Endothelial cell (in vitro differentiated cells): Measurements from ENCODE around the gene PGAM2. TPM values are rescaled to one million over a fixed set of nuclear protein-coding genes. Genes with fewer than 3 reads are reported as not detected.
A peak's percentile ranks its signal among the peaks of the same experiment; 100 is the strongest.
"Not testable (repeated sequence)": the region's sequence is repeated elsewhere in the genome, so short reads cannot be mapped to it uniquely, and the experiment has no call there.

ENCODE experiments used
- DNase-seq: peaks from one replicate; pipeline ENCODE4 v3.0.0; 2021; ENCODE audit warnings: low spot score
- H3K27ac Mint-ChIP-seq: one replicate; pipeline ENCODE4 v1.8.0; 2021; ENCODE audit warnings: mixed read lengths, inconsistent platforms; ENCODE audit not compliant: unreplicated experiment
- H3K27me3 Mint-ChIP-seq: one replicate; pipeline ENCODE4 v1.8.0; 2021; ENCODE audit warnings: mild to moderate bottlenecking, moderate library complexity, mixed read lengths, inconsistent platforms; ENCODE audit not compliant: unreplicated experiment
- H3K36me3 Mint-ChIP-seq: one replicate; pipeline ENCODE4 v1.8.0; 2021; ENCODE audit warnings: mild to moderate bottlenecking, low read depth, mixed read lengths, inconsistent platforms; ENCODE audit not compliant: unreplicated experiment
- H3K4me1 Mint-ChIP-seq: one replicate; pipeline ENCODE4 v1.8.0; 2021; ENCODE audit warnings: mild to moderate bottlenecking, mixed read lengths, inconsistent platforms; ENCODE audit not compliant: unreplicated experiment
- H3K4me3 Mint-ChIP-seq: one replicate; pipeline ENCODE4 v1.8.0; 2021; ENCODE audit warnings: mild to moderate bottlenecking, mixed read lengths, inconsistent platforms; ENCODE audit not compliant: unreplicated experiment
- H3K9me3 Mint-ChIP-seq: one replicate; pipeline ENCODE4 v1.8.0; 2021; ENCODE audit warnings: mixed read lengths, inconsistent platforms; ENCODE audit not compliant: unreplicated experiment
- CTCF ChIP-seq: fragments of 200-600 bp; sonication (generic); IDR thresholded peaks from one replicate; pipeline ENCODE4 v1.5.0; 2021; ENCODE audit warnings: antibody characterized with exemption; ENCODE audit not compliant: unreplicated experiment
- total RNA-seq: library from RNA; stranded (reverse); fragmentation: NEBNext Ultra II Directional; extraction: Animal tissue kit (Norgen Biotek cat#: 25700); gene quantifications from one replicate; pipeline ENCODE4 v1.2.1, GENCODE V29; 2021; ENCODE audit not compliant: unreplicated experiment

PGAM2 gene
- total RNA-seq, 1 donor from 2014 or later: not detected

DNA sequence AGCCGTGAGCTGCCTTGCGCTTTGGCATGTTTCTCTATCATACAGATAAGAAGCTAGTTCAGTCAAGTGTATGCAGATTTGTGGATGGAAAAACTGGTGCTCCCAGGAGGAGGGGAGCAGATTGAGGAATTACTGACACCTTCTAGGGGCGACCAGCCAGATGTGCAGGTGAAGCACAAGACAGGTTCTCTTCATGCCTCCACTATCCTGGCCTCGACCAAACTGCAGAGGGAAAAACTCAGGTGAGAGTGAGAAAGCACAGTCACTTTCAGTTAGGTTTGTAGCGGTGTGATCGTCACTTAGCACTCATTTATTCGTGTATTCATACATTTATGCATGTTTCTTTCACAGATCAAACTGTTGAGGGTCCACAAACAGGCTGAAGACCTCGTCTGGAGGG, 21.5 kb downstream of the PGAM2 start:
- Mint-ChIP-seq H3K4me3 (peak overlapping the region; percentile 93), H3K27me3 (peaks cover 10% of the 10 kb centered on the region), H3K36me3 (peaks cover 7% of the 10 kb centered on the region), H3K9me3 (no peaks in the 10 kb centered on the region), H3K27ac (peak overlapping the region; percentile 88), H3K4me1 (peaks cover 23% of the 10 kb centered on the region)
- no peak for DNase-seq
- no peak for TF ChIP-seq CTCF

DNA sequence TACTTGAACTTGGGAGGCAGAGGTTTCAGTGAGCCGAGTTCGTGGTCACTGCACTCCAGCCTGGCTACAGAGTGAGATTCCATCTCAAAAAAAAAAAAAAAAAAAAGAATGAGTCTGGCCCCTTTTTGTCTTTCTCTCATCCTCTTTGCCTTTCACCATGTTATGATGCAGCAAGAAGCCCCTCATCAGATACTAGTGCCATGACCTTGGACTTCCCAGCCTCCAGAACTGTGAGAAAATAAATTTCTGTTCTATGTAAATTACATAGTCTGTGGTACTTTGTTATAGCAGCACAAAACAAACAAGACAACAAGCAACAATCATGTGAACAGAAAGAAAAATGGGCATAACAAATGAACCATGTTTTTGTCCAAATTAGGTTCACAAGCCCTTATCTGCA, 23.1 kb downstream of the PGAM2 start:
- Mint-ChIP-seq H3K4me1 (peaks cover 23% of the 10 kb centered on the region), H3K36me3 (peaks cover 7% of the 10 kb centered on the region), H3K27me3 (peaks cover 10% of the 10 kb centered on the region), H3K4me3 (no peak overlapping the region), H3K9me3 (no peaks in the 10 kb centered on the region), H3K27ac (peak overlapping the region; percentile 66)
- no peak for TF ChIP-seq CTCF
- no peak for DNase-seq

- not testable (repeated sequence) for H3K27me3 Mint-ChIP-seq, H3K9me3 Mint-ChIP-seq, H3K27ac Mint-ChIP-seq, H3K4me1 Mint-ChIP-seq, H3K4me3 Mint-ChIP-seq, H3K36me3 Mint-ChIP-seq, DNase-seq
Measured at GRCh38 chr7:44040493-44040891, 24.9 kb downstream of the PGAM2 start.

- H3K4me3 Mint-ChIP-seq, H3K27me3 Mint-ChIP-seq, H3K4me1 Mint-ChIP-seq, H3K9me3 Mint-ChIP-seq, H3K36me3 Mint-ChIP-seq, DNase-seq, H3K27ac Mint-ChIP-seq: not testable (repeated sequence)
Measured at GRCh38 chr7:44039800-44040492, 25.4 kb downstream of the PGAM2 start.

- not testable (repeated sequence) for H3K4me1 Mint-ChIP-seq, H3K27me3 Mint-ChIP-seq, H3K36me3 Mint-ChIP-seq, H3K9me3 Mint-ChIP-seq, H3K27ac Mint-ChIP-seq
- peak overlapping the region; percentile 73 for H3K4me3 Mint-ChIP-seq
- peak; percentile 65 for DNase-seq
Measured at GRCh38 chr7:44038961-44039558, 26.3 kb downstream of the PGAM2 start.

DNA sequence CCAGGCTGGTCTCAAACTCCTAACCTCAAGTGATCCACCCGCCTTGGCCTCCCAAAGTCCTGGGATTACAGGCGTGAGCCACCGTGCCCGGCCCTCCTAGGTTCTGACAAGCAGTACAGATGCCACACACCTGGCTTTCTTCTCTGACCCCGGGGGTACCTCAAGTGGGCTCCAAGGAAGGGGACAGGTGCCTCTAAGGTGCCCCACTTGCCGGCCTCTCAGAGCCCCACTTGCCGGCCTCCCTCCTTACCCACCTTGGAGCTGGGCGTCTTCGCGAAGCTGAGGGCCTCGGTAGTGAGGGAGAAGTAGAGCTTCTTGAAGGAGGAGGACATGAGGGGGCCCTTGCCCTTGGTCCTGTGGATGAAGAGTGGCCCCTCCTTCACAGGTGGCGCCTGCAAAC, 26.8 kb downstream of the PGAM2 start:
- H3K27me3 Mint-ChIP-seq, H3K9me3 Mint-ChIP-seq, H3K27ac Mint-ChIP-seq, H3K36me3 Mint-ChIP-seq, H3K4me3 Mint-ChIP-seq, DNase-seq, H3K4me1 Mint-ChIP-seq: not testable (repeated sequence)

- H3K27me3 Mint-ChIP-seq, H3K9me3 Mint-ChIP-seq, H3K27ac Mint-ChIP-seq, H3K4me1 Mint-ChIP-seq, H3K36me3 Mint-ChIP-seq, H3K4me3 Mint-ChIP-seq, DNase-seq: not testable (repeated sequence)
Measured at GRCh38 chr7:44037951-44038350, 27.4 kb downstream of the PGAM2 start.

- not testable (repeated sequence) for H3K36me3 Mint-ChIP-seq, H3K27me3 Mint-ChIP-seq, H3K4me1 Mint-ChIP-seq, DNase-seq, H3K27ac Mint-ChIP-seq, H3K9me3 Mint-ChIP-seq, H3K4me3 Mint-ChIP-seq
Measured at GRCh38 chr7:44036364-44036763, 29.0 kb downstream of the PGAM2 start.

GRCh38 chr7:44033971-44034844, 31.2 kb downstream of the PGAM2 start:
- not testable (repeated sequence) for H3K9me3 Mint-ChIP-seq, H3K27me3 Mint-ChIP-seq, H3K4me1 Mint-ChIP-seq, H3K4me3 Mint-ChIP-seq, DNase-seq, H3K27ac Mint-ChIP-seq, H3K36me3 Mint-ChIP-seq

DNA sequence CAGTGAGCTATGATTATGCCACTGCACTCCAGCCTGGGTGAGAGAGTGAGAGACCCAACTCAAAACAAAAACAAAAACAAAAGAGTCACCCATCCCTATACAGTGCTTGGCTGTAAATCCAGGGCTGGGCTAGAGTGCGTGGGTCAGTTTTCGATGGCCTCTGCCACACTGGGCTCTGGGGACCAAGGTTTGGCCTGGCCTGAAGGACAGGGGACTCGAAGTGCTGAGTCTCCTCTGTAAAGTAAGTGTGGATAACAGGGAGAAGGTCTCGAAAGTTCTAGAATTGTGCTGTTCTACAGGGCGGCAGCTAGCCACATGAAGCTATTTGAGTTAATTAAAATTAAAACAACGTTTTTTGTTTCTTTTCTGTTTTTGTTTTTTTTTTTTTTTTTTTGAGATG, 33.3 kb downstream of the PGAM2 start:
- not testable (repeated sequence) for H3K4me1 Mint-ChIP-seq, H3K4me3 Mint-ChIP-seq, H3K9me3 Mint-ChIP-seq, H3K36me3 Mint-ChIP-seq, H3K27me3 Mint-ChIP-seq, DNase-seq, H3K27ac Mint-ChIP-seq
